Vagina (tissue), 2 donors: ENCODE measurements around the gene LCN15.

Source experiments
- CTCF ChIP-seq, 3 experiments: fragments of 450-650 bp in 2 of 3; fragments of 200-600 bp in 1 of 3; sonication (generic) in 1 of 3; IDR thresholded peaks; one replicate each; pipeline ENCODE4 v1.5.1; 2017 to 2019; ENCODE audit warnings: antibody characterized with exemption in 3 of 3, mild to moderate bottlenecking in 2 of 3, moderate library complexity in 2 of 3
- POLR2A ChIP-seq, 2 donors: fragments of 450-650 bp; IDR thresholded peaks; one replicate each; pipeline ENCODE4 v1.6.1; 2017; ENCODE audit warnings: antibody characterized with exemption in 2 of 2, mild to moderate bottlenecking in 2 of 2, moderate library complexity in 2 of 2
- POLR2AphosphoS5 ChIP-seq, 2 donors: sonication (generic); formaldehyde crosslinking; IDR thresholded peaks; one replicate each; pipeline ENCODE4 v1.9.0; 2017; ENCODE audit warnings: antibody characterized with exemption in 2 of 2, mild to moderate bottlenecking in 2 of 2, low read depth in 1 of 2; ENCODE audit not compliant: insufficient read depth in 1 of 2

GRCh38 chr9:136804509-136805206 is 40.3 kb upstream of the LCN15 start:
- TF ChIP-seq CTCF (IDR thresholded peaks at IDR 0.05) (no peak), POLR2A (IDR thresholded peaks at IDR 0.05) (no peak), POLR2AphosphoS5 (IDR thresholded peaks at IDR 0.05; ENCODE audit: insufficient read depth in 1 of 2, low read depth in 1 of 2) (no peak)
